Upper lobe of right lung (tissue), 1 donor: ENCODE results near the gene GP5. TPM values are rescaled to one million over a fixed set of nuclear protein-coding genes. Genes with fewer than 3 reads are reported as not detected.

ENCODE experiments used
- ATAC-seq: fragments of 200-7000 bp; cut with Tn5 transposase; one replicate; pipeline ENCODE4 v1.9.1; 2020; ENCODE audit warnings: mild to moderate bottlenecking, moderate library complexity
- DNase-seq: peaks from one replicate; pipeline ENCODE4 v3.0.0-alpha.2; 2020
- H3K27ac ChIP-seq: fragments of 200-600 bp; one replicate; pipeline ENCODE4 v1.8.0; 2022
- H3K27me3 ChIP-seq: fragments of 200-600 bp; one replicate; pipeline ENCODE4 v1.8.0; 2022; ENCODE audit warnings: mild to moderate bottlenecking
- H3K36me3 ChIP-seq: fragments of 200-600 bp; one replicate; pipeline ENCODE4 v1.8.0; 2022
- H3K4me1 ChIP-seq: fragments of 200-600 bp; one replicate; pipeline ENCODE4 v1.8.0; 2022
- H3K4me3 ChIP-seq: fragments of 200-600 bp; one replicate; pipeline ENCODE4 v1.8.0; 2022; ENCODE audit warnings: mild to moderate bottlenecking
- H3K9me3 ChIP-seq: fragments of 200-600 bp; one replicate; pipeline ENCODE4 v1.8.0; 2022
- intact Hi-C: fragments of 100-400 bp; cut with DNase I; formaldehyde crosslinking; loops from one replicate; pipeline ENCODE4 v1.11.0; 2022
- total RNA-seq: library from RNA; stranded (reverse); fragmentation: NEBNext Ultra II Directional; extraction: Animal tissue kit (Norgen Biotek cat#: 25700); gene quantifications from one replicate; pipeline ENCODE4 v1.2.1, GENCODE V29; 2021
- TF ChIP-seq, protein P1 (sequence below): fragments of 200-600 bp; IDR thresholded peaks from one replicate; pipeline ENCODE4 v1.8.0; 2022; ENCODE audit warnings: antibody characterized with exemption
- donor health status: DM: no; HTN: yes; CAD: no; lungs with severe emphysema.

GP5 gene
- total RNA-seq, 1 donor from 2014 or later, result 0.26 TPM

- Histone ChIP-seq H3K9me3 (no peaks in the 10 kb centered on the region), H3K4me3 (no peak overlapping the region), H3K27ac (no peak overlapping the region), H3K4me1 (no peaks in the 10 kb centered on the region), H3K36me3 (no peaks in the 10 kb centered on the region), H3K27me3 (peaks cover 11% of the 10 kb centered on the region)
- intact Hi-C loops, result no loop called here
- DNase-seq (no peak), ATAC-seq (no peak)
- TF ChIP-seq, protein P1, sequence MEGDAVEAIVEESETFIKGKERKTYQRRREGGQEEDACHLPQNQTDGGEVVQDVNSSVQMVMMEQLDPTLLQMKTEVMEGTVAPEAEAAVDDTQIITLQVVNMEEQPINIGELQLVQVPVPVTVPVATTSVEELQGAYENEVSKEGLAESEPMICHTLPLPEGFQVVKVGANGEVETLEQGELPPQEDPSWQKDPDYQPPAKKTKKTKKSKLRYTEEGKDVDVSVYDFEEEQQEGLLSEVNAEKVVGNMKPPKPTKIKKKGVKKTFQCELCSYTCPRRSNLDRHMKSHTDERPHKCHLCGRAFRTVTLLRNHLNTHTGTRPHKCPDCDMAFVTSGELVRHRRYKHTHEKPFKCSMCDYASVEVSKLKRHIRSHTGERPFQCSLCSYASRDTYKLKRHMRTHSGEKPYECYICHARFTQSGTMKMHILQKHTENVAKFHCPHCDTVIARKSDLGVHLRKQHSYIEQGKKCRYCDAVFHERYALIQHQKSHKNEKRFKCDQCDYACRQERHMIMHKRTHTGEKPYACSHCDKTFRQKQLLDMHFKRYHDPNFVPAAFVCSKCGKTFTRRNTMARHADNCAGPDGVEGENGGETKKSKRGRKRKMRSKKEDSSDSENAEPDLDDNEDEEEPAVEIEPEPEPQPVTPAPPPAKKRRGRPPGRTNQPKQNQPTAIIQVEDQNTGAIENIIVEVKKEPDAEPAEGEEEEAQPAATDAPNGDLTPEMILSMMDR, result no peak
Observed at GRCh38 chr3:194377708-194378107, 21.4 kb downstream of the GP5 start.

GRCh38 chr3:194376241-194376560 lies 22.9 kb downstream of the GP5 start:
- Histone ChIP-seq H3K27ac (no peak overlapping the region), H3K27me3 (peaks cover 9% of the 10 kb centered on the region), H3K4me3 (no peak overlapping the region), H3K9me3 (no peaks in the 10 kb centered on the region), H3K4me1 (no peaks in the 10 kb centered on the region), H3K36me3 (no peaks in the 10 kb centered on the region)
- TF ChIP-seq, protein P1, result no peak
- ATAC-seq (no peak), DNase-seq (no peak)
- intact Hi-C loops, result no loop called here

DNA sequence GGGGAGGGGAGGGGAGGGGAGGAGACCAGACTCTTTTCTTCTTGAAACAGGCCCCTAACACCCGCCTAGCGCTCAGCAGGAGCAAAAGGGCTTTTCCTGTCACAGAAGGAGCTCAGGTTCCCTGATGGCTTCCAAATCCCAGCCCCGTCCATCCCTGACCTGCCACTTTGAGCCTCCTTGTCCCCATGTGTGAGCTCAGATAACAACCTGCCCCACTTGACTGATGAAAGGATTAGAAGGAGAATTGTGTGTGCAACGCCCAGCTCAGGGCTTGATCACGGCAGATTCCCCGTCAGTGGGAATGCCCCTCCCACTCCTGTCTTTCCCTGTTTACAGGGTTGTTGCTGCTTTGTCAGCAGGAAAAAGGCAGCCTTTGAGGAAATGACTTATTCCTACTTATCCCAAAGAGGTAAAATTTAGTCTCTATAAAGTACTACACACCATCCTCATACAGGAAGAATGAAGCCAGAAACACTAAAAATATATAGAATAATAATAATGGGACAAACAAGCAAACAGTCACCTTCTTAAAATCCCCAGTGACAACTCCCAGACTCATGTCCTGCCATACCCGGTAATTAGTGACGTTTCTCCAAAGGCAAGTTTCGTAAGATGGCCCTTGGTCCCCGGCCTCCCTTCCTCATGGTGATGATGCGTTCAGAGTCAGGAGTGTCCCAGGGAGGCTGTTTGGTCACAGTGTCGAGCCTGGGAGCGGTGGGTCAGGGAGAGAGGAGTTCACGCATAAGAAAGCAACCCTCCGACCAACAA lies 23.4 kb downstream of the GP5 start:
- DNase-seq, result no peak
- TF ChIP-seq, protein P1, result no peak
- no peaks in the 10 kb centered on the region for H3K4me1 ChIP-seq
- H3K27ac ChIP-seq, result no peak overlapping the region
- ATAC-seq, result no peak
- H3K4me3 ChIP-seq, result no peak overlapping the region
- intact Hi-C loops, result no loop called here
- H3K9me3 ChIP-seq, result no peaks in the 10 kb centered on the region
- H3K27me3 ChIP-seq, result peaks cover 4% of the 10 kb centered on the region
- no peaks in the 10 kb centered on the region for H3K36me3 ChIP-seq

DNA sequence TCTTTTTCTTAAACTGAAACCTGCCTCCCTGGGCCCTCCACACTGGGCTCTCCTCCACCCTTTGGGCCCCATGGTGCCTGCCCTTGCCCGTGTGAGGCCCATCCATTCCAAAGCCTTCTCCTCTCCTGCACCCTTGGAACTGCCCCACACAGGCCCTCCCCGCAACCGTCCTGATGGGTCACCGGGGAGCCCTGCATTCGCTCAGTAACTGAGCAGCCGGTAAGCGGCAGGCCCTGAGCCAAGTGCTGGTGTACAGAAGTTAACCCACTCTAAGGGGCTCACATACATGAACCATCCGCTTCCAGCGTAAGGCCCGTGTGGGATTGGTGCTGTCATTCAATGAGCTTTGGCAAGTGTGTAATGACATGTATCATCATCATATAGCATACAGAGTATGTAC lies 24.1 kb downstream of the GP5 start:
- Histone ChIP-seq H3K27me3 (no peaks in the 10 kb centered on the region), H3K4me1 (no peaks in the 10 kb centered on the region), H3K36me3 (no peaks in the 10 kb centered on the region), H3K27ac (no peak overlapping the region), H3K9me3 (no peaks in the 10 kb centered on the region), H3K4me3 (no peak overlapping the region)
- no peak for DNase-seq
- TF ChIP-seq, protein P1, result no peak
- intact Hi-C loops, result no loop called here
- no peak for ATAC-seq

DNA sequence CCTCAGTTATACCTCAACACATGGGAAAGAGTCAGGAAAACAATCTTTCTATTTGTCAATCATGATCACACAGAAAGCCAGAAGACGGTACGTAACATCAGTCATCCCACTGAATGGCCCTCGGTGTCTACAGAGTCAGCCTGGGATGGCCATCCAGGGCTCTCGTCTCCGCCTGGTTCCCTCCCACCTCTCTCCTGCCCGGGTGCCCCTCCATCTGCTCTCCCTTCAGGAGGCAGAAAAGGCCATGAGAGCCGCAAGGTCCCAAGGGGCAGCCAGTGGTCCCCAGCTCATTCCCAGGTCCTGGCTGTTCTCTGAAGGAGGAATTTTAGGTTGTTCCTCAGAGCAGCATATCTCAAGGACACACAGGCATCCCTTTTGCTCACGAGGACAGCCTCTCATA lies 25.2 kb downstream of the GP5 start:
- no peak for DNase-seq
- Histone ChIP-seq H3K36me3 (no peaks in the 10 kb centered on the region), H3K4me3 (no peak overlapping the region), H3K4me1 (no peaks in the 10 kb centered on the region), H3K27ac (no peak overlapping the region), H3K27me3 (no peaks in the 10 kb centered on the region), H3K9me3 (no peaks in the 10 kb centered on the region)
- TF ChIP-seq, protein P1, result no peak
- intact Hi-C loops, result no loop called here
- ATAC-seq, result no peak

DNA sequence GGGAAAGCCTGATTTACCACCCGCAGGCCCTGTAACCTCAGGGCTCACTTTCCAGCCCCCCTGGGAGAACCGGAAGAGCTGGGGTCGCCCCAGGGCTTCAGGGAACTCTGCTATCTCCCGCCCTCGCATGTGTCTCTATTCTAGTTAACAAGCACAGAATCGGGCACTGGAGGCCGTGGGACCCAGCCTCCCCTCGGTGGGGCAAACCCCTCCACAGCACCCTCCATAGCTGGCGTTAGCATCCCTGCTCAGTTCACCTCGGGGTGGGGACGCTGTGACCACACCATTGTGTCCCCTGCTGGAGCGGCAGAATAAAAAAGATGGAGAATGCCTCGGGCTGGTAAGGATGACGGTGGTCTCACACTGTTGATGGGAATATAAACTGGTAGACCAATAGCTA lies 26.0 kb downstream of the GP5 start:
- TF ChIP-seq, protein P1, result no peak
- Histone ChIP-seq H3K36me3 (no peaks in the 10 kb centered on the region), H3K27ac (no peak overlapping the region), H3K4me1 (no peaks in the 10 kb centered on the region), H3K27me3 (peaks cover 8% of the 10 kb centered on the region), H3K9me3 (no peaks in the 10 kb centered on the region), H3K4me3 (no peak overlapping the region)
- DNase-seq (no peak), ATAC-seq (no peak)
- intact Hi-C loops, result no loop called here
